IPS DF 6.9 (cell line): ENCODE measurements around the gene UNK.
A peak's percentile ranks its signal among the peaks of the same experiment; 100 is the strongest.

Experiments used
- DNase-seq: peaks from one replicate; pipeline ENCODE4 v3.0.0-alpha.2; 2013; ENCODE audit warnings: low read depth, low spot score
- H3K27ac ChIP-seq: one replicate; pipeline ENCODE4 v1.5.1; 2013; ENCODE audit warnings: low read length, control low read depth
- H3K27me3 ChIP-seq: 2 replicates; pipeline ENCODE4 v1.6.1; 2013; ENCODE audit warnings: mild to moderate bottlenecking, low read length; ENCODE audit not compliant: control insufficient read depth, insufficient read depth
- H3K36me3 ChIP-seq: 2 replicates; pipeline ENCODE4 v1.6.1; 2013; ENCODE audit warnings: low read length; ENCODE audit not compliant: control insufficient read depth, insufficient read depth
- H3K4me1 ChIP-seq: 2 replicates; pipeline ENCODE4 v1.6.1; 2013; ENCODE audit warnings: low read length; ENCODE audit not compliant: control insufficient read depth, insufficient read depth
- H3K4me3 ChIP-seq: 2 replicates; pipeline ENCODE4 v1.5.1; 2013; ENCODE audit warnings: mild to moderate bottlenecking, low read length
- H3K9me3 ChIP-seq: 2 replicates; pipeline ENCODE4 v1.6.1; 2013; ENCODE audit warnings: low read length, inconsistent platforms; ENCODE audit not compliant: control insufficient read depth, insufficient read depth
- WGBS: extraction: QIAGEN DNeasy Blood & Tissue Kit; methylation state at CpG from one replicate; pipeline ENCODE4 v1.1.7; 2013; ENCODE audit warnings: mixed read lengths, missing lambda C conversion rate; ENCODE audit not compliant: insufficient read length, insufficient coverage; 5-methylcytosine and 5-hydroxymethylcytosine counted together

Gene UNK, protein sequence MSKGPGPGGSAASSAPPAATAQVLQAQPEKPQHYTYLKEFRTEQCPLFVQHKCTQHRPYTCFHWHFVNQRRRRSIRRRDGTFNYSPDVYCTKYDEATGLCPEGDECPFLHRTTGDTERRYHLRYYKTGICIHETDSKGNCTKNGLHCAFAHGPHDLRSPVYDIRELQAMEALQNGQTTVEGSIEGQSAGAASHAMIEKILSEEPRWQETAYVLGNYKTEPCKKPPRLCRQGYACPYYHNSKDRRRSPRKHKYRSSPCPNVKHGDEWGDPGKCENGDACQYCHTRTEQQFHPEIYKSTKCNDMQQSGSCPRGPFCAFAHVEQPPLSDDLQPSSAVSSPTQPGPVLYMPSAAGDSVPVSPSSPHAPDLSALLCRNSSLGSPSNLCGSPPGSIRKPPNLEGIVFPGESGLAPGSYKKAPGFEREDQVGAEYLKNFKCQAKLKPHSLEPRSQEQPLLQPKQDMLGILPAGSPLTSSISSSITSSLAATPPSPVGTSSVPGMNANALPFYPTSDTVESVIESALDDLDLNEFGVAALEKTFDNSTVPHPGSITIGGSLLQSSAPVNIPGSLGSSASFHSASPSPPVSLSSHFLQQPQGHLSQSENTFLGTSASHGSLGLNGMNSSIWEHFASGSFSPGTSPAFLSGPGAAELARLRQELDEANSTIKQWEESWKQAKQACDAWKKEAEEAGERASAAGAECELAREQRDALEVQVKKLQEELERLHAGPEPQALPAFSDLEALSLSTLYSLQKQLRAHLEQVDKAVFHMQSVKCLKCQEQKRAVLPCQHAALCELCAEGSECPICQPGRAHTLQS

DNA sequence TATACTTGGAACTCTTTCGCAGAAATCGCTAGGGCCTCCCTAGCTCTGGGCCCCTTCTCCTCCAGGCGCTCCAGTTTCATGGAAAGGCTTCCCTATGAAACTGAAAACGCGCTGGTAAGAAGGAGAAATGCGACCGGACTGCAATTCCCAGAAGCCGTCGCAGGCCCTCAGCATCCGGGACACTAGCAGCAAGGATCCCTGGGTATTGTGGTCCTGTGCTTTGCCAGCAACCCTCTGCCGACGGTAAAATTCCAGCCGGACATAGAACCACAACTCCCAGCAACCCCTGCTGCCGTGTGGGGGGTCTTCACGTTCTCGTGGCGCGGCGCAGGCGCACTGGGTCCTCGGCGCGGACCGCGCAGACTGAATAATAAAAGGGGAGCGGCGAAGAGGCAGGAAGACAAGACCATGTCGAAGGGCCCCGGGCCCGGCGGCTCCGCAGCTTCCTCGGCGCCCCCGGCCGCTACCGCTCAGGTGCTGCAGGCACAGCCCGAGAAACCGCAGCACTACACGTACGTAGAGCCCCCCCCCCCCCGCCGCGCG, at the start of gene UNK:
Gene UNK, plus strand, starts transcription at position 334 of the 543 bp plus-strand sequence. Its CDS starts 75 bp downstream, at position 409.
- DNase-seq, result peak; percentile 98
- H3K36me3 ChIP-seq, result no peaks in the 10 kb centered on the region
- H3K4me1 ChIP-seq, result peaks cover 3% of the 10 kb centered on the region; the same call in 1 of the 2 replicates
- H3K27me3 ChIP-seq, result no peaks in the 10 kb centered on the region
- H3K9me3 ChIP-seq, result no peaks in the 10 kb centered on the region
- H3K27ac ChIP-seq, result no peak within 1 kb of the TSS
- H3K4me3 ChIP-seq, result peak within 1 kb of the TSS; percentile 69; the same call in 1 of the 2 replicates
- no CpG with 5 or more reads among the region's 45 CpGs for WGBS

DNA sequence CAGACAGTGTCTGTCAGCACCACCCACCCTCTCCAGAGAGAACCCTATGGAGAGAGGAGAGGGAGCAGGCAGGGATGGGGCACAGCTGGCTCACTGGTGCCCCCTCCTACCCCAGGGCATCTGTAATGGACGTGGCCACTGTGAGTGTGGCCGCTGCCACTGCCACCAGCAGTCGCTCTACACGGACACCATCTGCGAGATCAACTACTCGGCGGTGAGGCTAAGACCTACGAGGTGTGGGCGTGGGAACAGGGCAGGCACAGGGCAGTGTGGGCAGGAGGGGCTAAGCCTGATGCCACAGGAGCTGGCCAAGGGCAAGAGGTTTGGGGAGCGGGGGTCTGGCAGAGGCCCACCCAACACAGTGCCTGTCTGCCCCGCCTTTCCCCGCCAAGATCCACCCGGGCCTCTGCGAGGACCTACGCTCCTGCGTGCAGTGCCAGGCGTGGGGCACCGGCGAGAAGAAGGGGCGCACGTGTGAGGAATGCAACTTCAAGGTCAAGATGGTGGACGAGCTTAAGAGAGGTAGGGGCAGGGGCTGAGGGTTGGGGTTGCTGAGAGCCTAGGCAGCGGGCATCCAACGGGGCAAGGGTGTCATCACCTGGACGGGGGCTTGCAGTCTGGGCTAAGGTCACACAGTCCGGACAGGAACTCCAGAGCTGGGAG, 48.3 kb upstream of the UNK start:
- WGBS, result no CpG with 5 or more reads among the region's 26 CpGs
- no peaks in the 10 kb centered on the region for H3K27me3 ChIP-seq
- no peak overlapping the region for H3K4me3 ChIP-seq
- H3K9me3 ChIP-seq, result no peaks in the 10 kb centered on the region
- H3K27ac ChIP-seq, result no peak overlapping the region
- H3K4me1 ChIP-seq, result no peaks in the 10 kb centered on the region
- DNase-seq, result no peak
- H3K36me3 ChIP-seq, result no peaks in the 10 kb centered on the region

DNA sequence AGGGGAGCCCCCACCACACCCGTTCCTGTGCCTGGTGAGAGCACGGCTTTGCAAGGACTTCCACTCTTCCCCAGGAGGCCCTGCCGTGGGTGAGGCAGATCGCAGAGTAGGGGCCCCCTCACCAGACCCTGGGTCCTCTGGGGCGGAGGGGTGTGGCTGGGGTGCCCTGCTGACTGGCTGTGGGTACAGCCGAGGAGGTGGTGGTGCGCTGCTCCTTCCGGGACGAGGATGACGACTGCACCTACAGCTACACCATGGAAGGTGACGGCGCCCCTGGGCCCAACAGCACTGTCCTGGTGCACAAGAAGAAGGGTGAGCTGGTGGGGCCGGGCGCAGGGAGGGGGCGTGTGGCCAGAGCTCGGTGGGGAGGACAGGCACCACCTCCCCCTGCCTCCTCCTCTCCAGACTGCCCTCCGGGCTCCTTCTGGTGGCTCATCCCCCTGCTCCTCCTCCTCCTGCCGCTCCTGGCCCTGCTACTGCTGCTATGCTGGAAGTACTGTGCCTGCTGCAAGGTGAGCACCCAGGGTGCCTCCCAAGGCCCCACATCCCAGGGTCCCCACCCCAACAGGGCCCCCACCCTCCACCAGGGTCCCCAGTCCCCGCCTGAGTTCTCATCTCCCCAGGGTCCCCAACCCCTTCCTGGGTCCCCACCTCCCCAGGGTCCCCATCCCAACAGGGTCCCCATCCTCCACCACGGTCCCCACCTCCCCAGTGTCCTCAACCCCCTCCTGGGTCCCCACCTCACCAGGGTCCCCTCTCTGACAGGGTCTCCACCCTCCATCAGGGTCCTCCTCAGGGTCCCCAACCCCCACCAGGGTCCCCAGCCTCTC, 47.3 kb upstream of the UNK start:
- no CpG with 5 or more reads among the region's 20 CpGs for WGBS
- no peaks in the 10 kb centered on the region for H3K27me3 ChIP-seq
- H3K9me3 ChIP-seq, result no peaks in the 10 kb centered on the region
- no peaks in the 10 kb centered on the region for H3K4me1 ChIP-seq
- no peak for DNase-seq
- no peak overlapping the region for H3K4me3 ChIP-seq
- H3K27ac ChIP-seq, result no peak overlapping the region
- H3K36me3 ChIP-seq, result no peaks in the 10 kb centered on the region

DNA sequence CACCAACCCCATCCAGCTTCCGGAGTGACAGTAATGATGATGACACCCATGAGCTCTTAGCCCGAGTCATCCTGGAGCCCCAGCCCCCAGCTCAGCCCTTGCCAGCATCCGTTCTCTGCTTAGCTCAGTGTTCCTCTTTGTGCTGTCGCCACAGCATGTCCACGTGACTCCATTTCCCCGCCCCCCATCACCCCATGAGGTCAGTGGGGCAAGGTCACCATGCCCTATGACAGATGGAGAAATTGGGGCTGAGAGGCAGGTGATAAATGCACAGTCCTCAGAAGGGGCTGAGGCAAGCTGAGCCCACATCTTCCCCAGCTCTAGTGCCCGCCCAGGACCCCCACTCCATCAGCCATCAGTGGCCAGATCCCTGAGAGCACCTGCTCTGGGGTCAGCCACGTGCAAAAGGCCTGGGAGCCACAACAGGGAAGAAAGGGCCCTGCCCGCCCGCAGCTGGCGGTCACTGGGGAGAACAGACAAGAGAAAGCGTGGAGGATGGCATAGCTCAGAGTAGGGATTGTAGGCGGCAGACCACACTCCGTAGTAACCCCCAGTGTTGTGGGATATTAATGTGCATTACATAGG, 46.3 kb upstream of the UNK start:
- no peak for DNase-seq
- Histone ChIP-seq H3K27me3 (no peaks in the 10 kb centered on the region), H3K4me3 (no peak overlapping the region), H3K27ac (no peak overlapping the region), H3K36me3 (no peaks in the 10 kb centered on the region), H3K9me3 (no peaks in the 10 kb centered on the region), H3K4me1 (no peaks in the 10 kb centered on the region)
- WGBS, result no CpG with 5 or more reads among the region's 14 CpGs

DNA sequence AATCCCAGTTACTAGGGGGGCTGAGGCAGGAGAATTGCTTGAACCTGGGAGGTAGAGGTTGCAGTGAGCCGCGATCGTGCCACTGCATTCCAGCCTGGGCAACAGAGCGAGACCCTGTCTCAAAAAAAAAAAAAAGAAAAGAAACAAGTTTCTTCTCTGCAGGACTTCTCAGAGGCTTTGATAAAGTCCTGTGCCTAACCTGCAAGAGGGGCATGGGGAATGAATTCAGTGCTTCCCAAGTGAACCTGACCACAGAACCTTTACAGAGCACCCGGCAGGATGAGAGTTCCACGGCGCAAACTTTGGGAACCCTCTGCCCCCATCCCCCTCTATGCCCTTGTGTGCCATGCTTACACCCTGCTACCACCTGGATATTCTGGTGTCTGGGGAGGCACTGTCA, 45.4 kb upstream of the UNK start:
- no CpG with 5 or more reads among the region's 7 CpGs for WGBS
- no peaks in the 10 kb centered on the region for H3K36me3 ChIP-seq
- no peak for DNase-seq

DNA sequence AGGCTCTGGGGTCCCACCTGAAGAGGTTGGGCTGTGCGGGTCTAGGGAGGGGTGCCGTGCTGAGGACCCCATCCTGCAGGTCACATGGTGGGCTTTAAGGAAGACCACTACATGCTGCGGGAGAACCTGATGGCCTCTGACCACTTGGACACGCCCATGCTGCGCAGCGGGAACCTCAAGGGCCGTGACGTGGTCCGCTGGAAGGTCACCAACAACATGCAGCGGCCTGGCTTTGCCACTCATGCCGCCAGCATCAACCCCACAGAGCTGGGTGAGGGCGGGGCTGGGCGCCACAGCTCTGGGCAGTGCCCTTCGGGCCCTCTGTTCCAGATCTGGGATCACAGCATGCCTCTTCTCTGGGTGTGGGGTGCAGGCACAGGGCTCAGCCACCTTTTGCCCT, 44.8 kb upstream of the UNK start:
- Histone ChIP-seq H3K9me3 (no peaks in the 10 kb centered on the region), H3K27me3 (no peaks in the 10 kb centered on the region), H3K36me3 (no peaks in the 10 kb centered on the region), H3K27ac (no peak overlapping the region), H3K4me1 (no peaks in the 10 kb centered on the region), H3K4me3 (no peak overlapping the region)
- WGBS, result no CpG with 5 or more reads among the region's 14 CpGs
- DNase-seq, result no peak

More for the DNA sequence above, 45.4 kb upstream of the UNK start:
- no peak overlapping the region for H3K4me3 ChIP-seq
- no peaks in the 10 kb centered on the region for H3K27me3 ChIP-seq
- H3K9me3 ChIP-seq, result no peaks in the 10 kb centered on the region
- no peak overlapping the region for H3K27ac ChIP-seq
- H3K4me1 ChIP-seq, result no peaks in the 10 kb centered on the region

DNA sequence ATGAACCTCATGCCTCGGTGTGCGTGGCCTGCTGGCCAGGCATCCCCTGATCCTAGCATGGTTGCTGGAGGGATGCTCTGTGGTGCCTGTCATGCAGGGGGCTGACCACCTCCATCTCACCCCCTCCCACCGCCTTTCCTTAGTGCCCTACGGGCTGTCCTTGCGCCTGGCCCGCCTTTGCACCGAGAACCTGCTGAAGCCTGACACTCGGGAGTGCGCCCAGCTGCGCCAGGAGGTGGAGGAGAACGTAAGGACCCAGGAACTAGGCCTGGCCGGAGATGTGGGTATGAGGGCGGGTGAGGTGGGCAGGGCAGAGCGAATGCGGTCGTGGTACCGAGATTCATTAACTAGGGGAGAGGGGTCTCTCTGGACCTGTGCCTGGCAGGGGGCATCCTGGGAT, 44.4 kb upstream of the UNK start:
- Histone ChIP-seq H3K27ac (no peak overlapping the region), H3K36me3 (no peaks in the 10 kb centered on the region), H3K9me3 (no peaks in the 10 kb centered on the region), H3K4me1 (no peaks in the 10 kb centered on the region), H3K4me3 (no peak overlapping the region), H3K27me3 (no peaks in the 10 kb centered on the region)
- no CpG with 5 or more reads among the region's 17 CpGs for WGBS
- no peak for DNase-seq

DNA sequence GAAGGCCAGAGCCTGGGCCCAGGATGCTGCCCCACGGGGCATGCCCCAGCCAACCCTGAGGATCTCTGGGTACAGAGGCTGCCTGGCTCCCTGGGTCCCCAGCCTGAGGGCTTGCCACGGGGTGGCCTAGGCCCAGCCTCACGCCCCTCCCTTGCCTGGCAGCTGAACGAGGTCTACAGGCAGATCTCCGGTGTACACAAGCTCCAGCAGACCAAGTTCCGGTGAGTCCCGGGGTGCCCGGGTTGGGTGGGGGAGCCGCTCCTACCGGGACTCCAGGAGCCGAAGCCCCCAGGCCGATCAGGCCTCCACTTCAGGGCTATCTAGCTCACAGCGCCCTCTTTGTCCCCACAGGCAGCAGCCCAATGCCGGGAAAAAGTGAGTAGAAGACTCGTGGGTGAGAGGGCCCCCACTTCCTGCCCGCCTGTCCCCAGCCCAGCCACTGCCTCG, 44.0 kb upstream of the UNK start:
- H3K4me1 ChIP-seq, result no peaks in the 10 kb centered on the region
- no peak for DNase-seq
- no peaks in the 10 kb centered on the region for H3K9me3 ChIP-seq
- WGBS, result no CpG with 5 or more reads among the region's 17 CpGs
- no peaks in the 10 kb centered on the region for H3K27me3 ChIP-seq
- H3K36me3 ChIP-seq, result no peaks in the 10 kb centered on the region
- H3K27ac ChIP-seq, result no peak overlapping the region
- H3K4me3 ChIP-seq, result no peak overlapping the region

DNA sequence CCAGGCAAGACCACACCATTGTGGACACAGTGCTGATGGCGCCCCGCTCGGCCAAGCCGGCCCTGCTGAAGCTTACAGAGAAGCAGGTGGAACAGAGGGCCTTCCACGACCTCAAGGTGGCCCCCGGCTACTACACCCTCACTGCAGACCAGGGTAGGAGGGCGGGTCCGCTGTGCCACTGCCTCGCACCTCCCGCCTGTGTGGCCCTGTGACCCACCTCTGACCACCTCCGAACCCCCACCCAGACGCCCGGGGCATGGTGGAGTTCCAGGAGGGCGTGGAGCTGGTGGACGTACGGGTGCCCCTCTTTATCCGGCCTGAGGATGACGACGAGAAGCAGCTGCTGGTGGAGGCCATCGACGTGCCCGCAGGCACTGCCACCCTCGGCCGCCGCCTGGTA, 42.3 kb upstream of the UNK start:
- no peak overlapping the region for H3K27ac ChIP-seq
- DNase-seq, result no peak

More for the DNA sequence above, 42.3 kb upstream of the UNK start:
- no peaks in the 10 kb centered on the region for H3K9me3 ChIP-seq
- no peaks in the 10 kb centered on the region for H3K27me3 ChIP-seq
- H3K36me3 ChIP-seq, result no peaks in the 10 kb centered on the region
- H3K4me1 ChIP-seq, result no peaks in the 10 kb centered on the region
- H3K4me3 ChIP-seq, result no peak overlapping the region
- WGBS, result no CpG with 5 or more reads among the region's 25 CpGs
